Osteoblast (primary cell): ENCODE data around the gene TNNI2. TPM values are rescaled to one million over a fixed set of nuclear protein-coding genes. Genes with fewer than 3 reads are reported as not detected.

Experiments
- DNase-seq: peaks from one replicate; pipeline ENCODE4 v3.0.0; 2011; ENCODE audit warnings: low spot score, mixed read lengths; ENCODE audit not compliant: insufficient read length; ENCODE audit errors: missing footprints
- H2AFZ ChIP-seq: 2 replicates; pipeline ENCODE4 v1.6.0; 2011; ENCODE audit warnings: mild to moderate bottlenecking, low read length
- H3K27ac ChIP-seq: 2 replicates; pipeline ENCODE4 v1.5.1; 2011; ENCODE audit warnings: mild to moderate bottlenecking, low read depth, low read length, moderate library complexity
- H3K27me3 ChIP-seq: 2 replicates; pipeline ENCODE4 v1.6.0; 2012; ENCODE audit warnings: mild to moderate bottlenecking, control low read depth, inconsistent platforms, low read length, moderate library complexity; ENCODE audit not compliant: insufficient read depth
- H3K36me3 ChIP-seq: 2 replicates; pipeline ENCODE4 v1.5.1; 2011; ENCODE audit warnings: mild to moderate bottlenecking, low read length, control low read depth, moderate library complexity; ENCODE audit not compliant: insufficient read depth
- H3K4me1 ChIP-seq: 2 replicates; pipeline ENCODE4 v1.5.1; 2011; ENCODE audit warnings: mild to moderate bottlenecking, low read length, control low read depth, moderate library complexity; ENCODE audit not compliant: insufficient read depth
- H3K4me2 ChIP-seq: 2 replicates; pipeline ENCODE4 v1.6.0; 2011; ENCODE audit warnings: mild to moderate bottlenecking, low read length; ENCODE audit not compliant: insufficient read depth
- H3K4me3 ChIP-seq: fragments of 200-600 bp; sonication (generic); 3 replicates; pipeline ENCODE4 v1.5.1; 2012; ENCODE audit warnings: mild to moderate bottlenecking, low read length, inconsistent platforms; ENCODE audit not compliant: insufficient read depth
- H3K79me2 ChIP-seq: 2 replicates; pipeline ENCODE4 v1.6.0; 2012; ENCODE audit warnings: mild to moderate bottlenecking, low read length, control low read depth, inconsistent platforms; ENCODE audit not compliant: insufficient read depth
- H3K9me3 ChIP-seq: 2 replicates; pipeline ENCODE4 v1.5.1; 2011; ENCODE audit warnings: low read depth, low read length, control low read depth
- H4K20me1 ChIP-seq: 2 replicates; pipeline ENCODE4 v1.6.0; 2012; ENCODE audit warnings: mild to moderate bottlenecking, low read length, control low read depth; ENCODE audit not compliant: insufficient read depth
- total RNA-seq: library from RNA; depleted of rRNA; stranded (reverse); fragments of >200 nt; gene quantifications from 2 replicates; pipeline ENCODE4 v1.2.3, GENCODE V29; 2012
- TF ChIP-seq, protein P1 (sequence below): IDR thresholded peaks from 2 replicates; pipeline ENCODE4 v1.5.1; 2011; ENCODE audit warnings: mild to moderate bottlenecking, low read depth, low read length, moderate library complexity; ENCODE audit errors: extremely low read depth

Gene TNNI2
- total RNA-seq, 1 donor = not detected

GRCh38 chr11:1852271-1852876, 13.6 kb downstream of the TNNI2 start:
- H3K79me2 ChIP-seq = no peaks in the 10 kb centered on the region
- no peak overlapping the region for H3K4me2 ChIP-seq
- TF ChIP-seq, protein P1, sequence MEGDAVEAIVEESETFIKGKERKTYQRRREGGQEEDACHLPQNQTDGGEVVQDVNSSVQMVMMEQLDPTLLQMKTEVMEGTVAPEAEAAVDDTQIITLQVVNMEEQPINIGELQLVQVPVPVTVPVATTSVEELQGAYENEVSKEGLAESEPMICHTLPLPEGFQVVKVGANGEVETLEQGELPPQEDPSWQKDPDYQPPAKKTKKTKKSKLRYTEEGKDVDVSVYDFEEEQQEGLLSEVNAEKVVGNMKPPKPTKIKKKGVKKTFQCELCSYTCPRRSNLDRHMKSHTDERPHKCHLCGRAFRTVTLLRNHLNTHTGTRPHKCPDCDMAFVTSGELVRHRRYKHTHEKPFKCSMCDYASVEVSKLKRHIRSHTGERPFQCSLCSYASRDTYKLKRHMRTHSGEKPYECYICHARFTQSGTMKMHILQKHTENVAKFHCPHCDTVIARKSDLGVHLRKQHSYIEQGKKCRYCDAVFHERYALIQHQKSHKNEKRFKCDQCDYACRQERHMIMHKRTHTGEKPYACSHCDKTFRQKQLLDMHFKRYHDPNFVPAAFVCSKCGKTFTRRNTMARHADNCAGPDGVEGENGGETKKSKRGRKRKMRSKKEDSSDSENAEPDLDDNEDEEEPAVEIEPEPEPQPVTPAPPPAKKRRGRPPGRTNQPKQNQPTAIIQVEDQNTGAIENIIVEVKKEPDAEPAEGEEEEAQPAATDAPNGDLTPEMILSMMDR = no peak
- no peaks in the 10 kb centered on the region for H3K27me3 ChIP-seq
- H3K4me1 ChIP-seq = no peaks in the 10 kb centered on the region
- no peak overlapping the region for H2AFZ ChIP-seq
- H4K20me1 ChIP-seq = no peaks in the 10 kb centered on the region
- no peaks in the 10 kb centered on the region for H3K9me3 ChIP-seq
- no peak overlapping the region for H3K4me3 ChIP-seq
- H3K27ac ChIP-seq = no peak overlapping the region
- no peaks in the 10 kb centered on the region for H3K36me3 ChIP-seq
- DNase-seq = no peak

- H3K4me2 ChIP-seq = no peak within 1 kb of the TSS
Observed at GRCh38 chr11:1852877-1853276, 14.1 kb downstream of the TNNI2 start, which contains the start of gene LSP1. Gene LSP1 (plus strand): TSS chr11:1853084. CDS start chr11:1853145, 61 bp downstream.

DNA sequence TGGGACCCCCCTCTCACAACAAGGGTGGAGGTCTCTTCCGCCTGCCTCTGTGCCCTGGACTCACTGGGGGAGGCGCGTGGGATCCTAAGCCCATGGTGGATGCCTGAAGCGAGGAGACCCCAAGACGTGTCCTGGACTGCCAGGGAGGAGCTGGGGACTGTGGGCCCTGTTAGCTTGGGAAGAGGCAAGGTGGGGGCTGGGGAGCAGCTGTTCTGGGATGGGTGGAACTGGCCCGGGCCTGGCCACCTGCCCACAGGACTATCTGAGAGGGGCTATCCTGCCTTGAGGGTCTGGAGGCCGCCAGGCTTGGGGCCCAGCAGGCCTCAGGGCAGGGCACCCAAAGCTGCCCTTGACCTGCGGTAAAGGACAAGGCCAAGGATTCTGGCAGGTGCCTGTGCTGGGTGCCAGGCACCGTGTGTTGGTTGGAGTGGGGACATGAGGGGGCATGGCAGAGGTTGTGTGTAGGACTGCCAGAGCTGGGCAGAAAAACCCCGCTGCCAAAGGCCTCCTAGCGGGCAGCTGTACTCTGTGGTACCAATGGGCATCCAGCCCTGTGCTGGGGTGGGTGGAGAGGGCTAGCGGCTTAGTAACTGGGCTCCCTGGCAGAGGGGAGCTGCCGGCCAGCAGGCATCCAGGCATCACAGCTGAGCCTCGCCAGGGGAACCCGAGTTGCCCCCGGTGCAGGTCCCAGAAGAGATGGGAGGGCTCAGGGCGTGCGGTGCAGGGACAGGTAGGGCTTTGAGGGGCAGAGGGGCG, 14.8 kb downstream of the TNNI2 start:
- Histone ChIP-seq H3K27me3 (no peaks in the 10 kb centered on the region), H3K4me3 (no peak overlapping the region), H3K4me2 (no peak overlapping the region), H2AFZ (no peak overlapping the region), H4K20me1 (no peaks in the 10 kb centered on the region), H3K79me2 (no peaks in the 10 kb centered on the region), H3K27ac (no peak overlapping the region), H3K36me3 (no peaks in the 10 kb centered on the region), H3K4me1 (no peaks in the 10 kb centered on the region), H3K9me3 (no peaks in the 10 kb centered on the region)
- TF ChIP-seq, protein P1 = no peak
- no peak for DNase-seq

More at GRCh38 chr11:1852877-1853276, 14.1 kb downstream of the TNNI2 start, which contains the start of gene LSP1:
- Histone ChIP-seq H3K9me3 (no peaks in the 10 kb centered on the region), H3K27ac (no peak within 1 kb of the TSS), H3K4me1 (no peaks in the 10 kb centered on the region), H2AFZ (no peak within 1 kb of the TSS), H3K79me2 (no peaks in the 10 kb centered on the region), H3K27me3 (no peaks in the 10 kb centered on the region), H3K4me3 (no peak within 1 kb of the TSS), H4K20me1 (no peaks in the 10 kb centered on the region), H3K36me3 (no peaks in the 10 kb centered on the region)
- no peak for DNase-seq
- TF ChIP-seq, protein P1 = no peak
